Adrenal gland (tissue), 12 donors: Measurements from ENCODE around the gene CLCN5. TPM values are rescaled to one million over a fixed set of nuclear protein-coding genes. Genes with fewer than 3 reads are reported as not detected.
A peak's percentile ranks its signal among the peaks of the same experiment; 100 is the strongest.

Experiments used
- DNase-seq, 7 donors: peaks; one replicate each; pipeline ENCODE4 v3.0.0-alpha.2; 2019 to 2020
- H3K27ac ChIP-seq, 5 donors: fragments of 200-600 bp; sonication (generic) in 4 of 5; 1 replicate in 3 of 5; 2 replicates in 2 of 5; pipeline versions ENCODE4 v1.5.1 to v1.8.0; 2016 to 2020; ENCODE audit warnings: mild to moderate bottlenecking in 1 of 5
- H3K27me3 ChIP-seq: fragments of 200-600 bp; 2 replicates; pipeline ENCODE4 v1.8.0; 2021
- H3K36me3 ChIP-seq, 2 donors: fragments of 200-600 bp; replicated peaks in 1 of 2; 1 replicate in 1 of 2; 2 replicates in 1 of 2; pipeline versions ENCODE4 v1.5.1 to v1.8.0; 2018 to 2022
- H3K4me1 ChIP-seq, 2 donors: fragments of 200-600 bp; replicated peaks in 1 of 2; 1 replicate in 1 of 2; 2 replicates in 1 of 2; pipeline versions ENCODE4 v1.5.1 to v1.8.0; 2018 to 2021
- H3K4me3 ChIP-seq, 4 donors: fragments of 200-600 bp; sonication (generic) in 3 of 4; one replicate each; pipeline ENCODE4 v1.5.1; 2016 to 2018
- H3K9me3 ChIP-seq, 3 donors: fragments of 200-600 bp; sonication (generic) in 1 of 3; replicated peaks in 1 of 3; 1 replicate in 2 of 3; 2 replicates in 1 of 3; pipeline versions ENCODE4 v1.5.1 to v1.8.0; 2016 to 2021
- POLR2A ChIP-seq, 2 donors: fragments of 450-650 bp; IDR thresholded peaks; one replicate each; pipeline ENCODE4 v1.6.1; 2017; ENCODE audit warnings: antibody characterized with exemption in 2 of 2, mild to moderate bottlenecking in 2 of 2, moderate library complexity in 1 of 2
- WGBS, 4 donors: extraction: QIAGEN DNeasy Blood & Tissue Kit in 2 of 4; methylation state at CpG; one replicate each; pipeline versions ENCODE4 v1.1.5 to v1.1.7; 2013 to 2017; 5-methylcytosine and 5-hydroxymethylcytosine counted together
- intact Hi-C, 2 donors: fragments of 100-400 bp; cut with DNase I; formaldehyde crosslinking; loops; one replicate each; pipeline versions ENCODE4 v1.14.1 to v1.15.0; 2022 to 2023
- polyA plus RNA-seq, 3 donors: library from polyadenylated mRNA; stranded (reverse); fragments of 200-250 nt in 2 of 3; fragments of 350-450 nt in 1 of 3; fragmentation: Illumina TruSeq in 1 of 3; extraction: RNeasy Lipid Tissue Mini Kit (QIAGEN cat#74804) in 1 of 3; gene quantifications; one replicate each; pipeline ENCODE4 v1.2.3, GENCODE V29; 2013 to 2014
- total RNA-seq, 9 donors: library from RNA; depleted of rRNA in 4 of 9; stranded (reverse); fragments of >200 nt in 4 of 9; fragments of 120-200 nt in 1 of 9; fragmentation: NEBNext Ultra II Directional in 1 of 9; extraction: Animal tissue kit (Norgen Biotek cat#: 25700) in 1 of 9; gene quantifications; one replicate each; pipeline versions ENCODE4 v1.1.0 to v1.2.4, GENCODE V29; 2013 to 2023
- TF ChIP-seq, protein P1 (sequence below), 6 experiments: fragments of 450-650 bp in 4 of 6; fragments of 200-600 bp in 2 of 6; sonication (generic) in 1 of 6; IDR thresholded peaks; 1 replicate in 5 of 6; 2 replicates in 1 of 6; pipeline versions ENCODE4 v1.5.1 to v1.8.0; 2016 to 2021; ENCODE audit warnings: antibody characterized with exemption in 6 of 6, mild to moderate bottlenecking in 2 of 6, moderate library complexity in 1 of 6
- donor health status: healthy with polysubstance abuse.
- donor health status: Bipolar disorder and iron deficiency.
- donor health status: DM: yes; HTN: yes; CAD: no.
- donor health status: DM: no; HTN: no; CAD: no.
- donor health status: DM: no; HTN: no; CAD: no.
- donor health status: DM: yes; HTN: yes; CAD: no.

The CLCN5 gene
- total and polyA plus RNA-seq, 12 donors, result 3.3 to 17.3 (median 8.6) TPM

DNA sequence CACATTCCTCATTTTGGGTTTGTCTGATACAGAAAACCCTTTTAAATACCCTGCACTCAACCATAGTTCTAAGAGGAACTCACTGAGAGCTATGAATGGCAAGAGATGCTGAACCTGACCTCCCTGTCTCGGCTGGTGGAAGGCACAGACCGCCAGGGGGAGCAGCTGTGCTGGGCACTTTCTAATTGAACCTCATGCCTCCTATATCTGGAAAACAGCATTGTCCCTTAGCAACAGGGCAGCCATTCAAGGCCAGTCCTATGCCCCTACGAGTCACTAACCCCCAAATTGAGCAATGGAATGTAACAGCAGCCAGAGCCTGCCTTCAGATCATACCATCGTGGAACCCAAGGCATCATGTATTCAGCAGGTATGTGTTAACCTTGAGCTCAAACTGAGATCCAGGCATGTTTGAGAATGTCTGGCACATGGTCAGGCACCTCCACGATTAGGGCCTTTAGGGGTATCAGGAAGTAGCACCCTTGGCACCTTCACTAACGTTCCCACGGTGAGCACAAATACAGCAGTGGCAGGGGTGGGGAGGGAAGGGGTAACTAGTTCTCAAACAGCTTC is 38.0 kb upstream of the CLCN5 start:
- WGBS, 4 donors, result 35 to 58% (median 46%) methylated on average over 3 to 7 of the region's 7 CpGs
- intact Hi-C loops, result no loop called here
- no peak for TF ChIP-seq POLR2A (IDR thresholded peaks at IDR 0.05)
- TF ChIP-seq, protein P1, sequence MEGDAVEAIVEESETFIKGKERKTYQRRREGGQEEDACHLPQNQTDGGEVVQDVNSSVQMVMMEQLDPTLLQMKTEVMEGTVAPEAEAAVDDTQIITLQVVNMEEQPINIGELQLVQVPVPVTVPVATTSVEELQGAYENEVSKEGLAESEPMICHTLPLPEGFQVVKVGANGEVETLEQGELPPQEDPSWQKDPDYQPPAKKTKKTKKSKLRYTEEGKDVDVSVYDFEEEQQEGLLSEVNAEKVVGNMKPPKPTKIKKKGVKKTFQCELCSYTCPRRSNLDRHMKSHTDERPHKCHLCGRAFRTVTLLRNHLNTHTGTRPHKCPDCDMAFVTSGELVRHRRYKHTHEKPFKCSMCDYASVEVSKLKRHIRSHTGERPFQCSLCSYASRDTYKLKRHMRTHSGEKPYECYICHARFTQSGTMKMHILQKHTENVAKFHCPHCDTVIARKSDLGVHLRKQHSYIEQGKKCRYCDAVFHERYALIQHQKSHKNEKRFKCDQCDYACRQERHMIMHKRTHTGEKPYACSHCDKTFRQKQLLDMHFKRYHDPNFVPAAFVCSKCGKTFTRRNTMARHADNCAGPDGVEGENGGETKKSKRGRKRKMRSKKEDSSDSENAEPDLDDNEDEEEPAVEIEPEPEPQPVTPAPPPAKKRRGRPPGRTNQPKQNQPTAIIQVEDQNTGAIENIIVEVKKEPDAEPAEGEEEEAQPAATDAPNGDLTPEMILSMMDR (IDR thresholded peaks at IDR 0.05), result peak; percentile 33 to 69 (median 58)
- H3K4me1 ChIP-seq, result no peaks in the 10 kb centered on the region
- peak; percentile 46 to 76 (median 69) for DNase-seq
- H3K27me3 ChIP-seq, result peaks cover 5% of the 10 kb centered on the region
- H3K9me3 ChIP-seq, result no peaks in the 10 kb centered on the region
- no peak overlapping the region for H3K27ac ChIP-seq
- no peak overlapping the region for H3K4me3 ChIP-seq
- no peaks in the 10 kb centered on the region for H3K36me3 ChIP-seq

DNA sequence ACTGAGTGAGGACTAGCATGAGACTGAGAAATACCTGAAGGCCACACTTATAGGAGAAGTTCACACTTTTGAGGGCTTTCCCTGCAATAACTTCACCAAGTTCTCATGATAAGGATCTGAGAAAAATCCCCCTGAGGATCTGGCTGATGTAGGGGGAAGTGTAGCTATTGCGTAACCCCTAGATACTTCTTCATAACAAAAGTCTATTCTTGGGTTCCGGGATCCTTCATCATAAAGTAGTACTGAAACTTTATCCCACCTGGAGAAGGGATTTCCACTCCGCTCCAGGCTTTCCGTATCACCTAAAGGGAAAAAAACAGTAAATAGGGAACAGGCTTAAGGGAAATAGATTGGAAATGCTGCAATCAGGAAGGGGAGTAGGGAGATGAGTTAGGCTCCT is 29.9 kb upstream of the CLCN5 start:
- Histone ChIP-seq H3K4me1 (no peaks in the 10 kb centered on the region), H3K27me3 (peaks cover 2% of the 10 kb centered on the region), H3K36me3 (no peaks in the 10 kb centered on the region), H3K9me3 (no peaks in the 10 kb centered on the region), H3K4me3 (no peak overlapping the region), H3K27ac (no peak overlapping the region)
- TF ChIP-seq POLR2A (IDR thresholded peaks at IDR 0.05), result no peak
- TF ChIP-seq, protein P1 (IDR thresholded peaks at IDR 0.05), result no peak
- 66 to 82% (median 73%) methylated on average over 3 to 4 of the region's 4 CpGs for WGBS, 4 donors
- no peak for DNase-seq
- intact Hi-C loops, result no loop called here

DNA sequence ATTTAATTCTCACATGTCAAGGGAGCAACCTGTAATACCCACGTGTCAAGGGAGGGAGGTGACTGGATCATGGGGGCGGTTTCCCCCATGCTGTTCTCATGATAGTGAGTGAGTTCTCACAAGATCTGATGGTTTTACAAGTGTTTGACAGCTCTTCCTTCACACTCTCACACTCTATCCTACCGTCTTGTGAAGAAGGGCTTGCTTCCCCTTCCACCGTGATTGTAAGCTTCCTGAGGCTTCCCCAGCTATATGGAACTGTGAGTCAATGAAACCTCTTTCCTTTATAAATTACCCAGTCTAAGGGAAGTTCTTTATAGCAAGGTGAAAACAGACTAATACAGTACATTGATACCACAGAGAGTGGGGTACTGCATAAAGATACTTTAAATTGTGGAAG is 25.4 kb upstream of the CLCN5 start:
- Histone ChIP-seq H3K4me3 (no peak overlapping the region), H3K27ac (no peak overlapping the region), H3K27me3 (peaks cover 35% of the 10 kb centered on the region), H3K4me1 (no peaks in the 10 kb centered on the region), H3K36me3 (no peaks in the 10 kb centered on the region), H3K9me3 (no peaks in the 10 kb centered on the region)
- DNase-seq, result no peak
- TF ChIP-seq, protein P1 (IDR thresholded peaks at IDR 0.05), result no peak
- no peak for TF ChIP-seq POLR2A (IDR thresholded peaks at IDR 0.05)
- intact Hi-C loops, result no loop called here
- WGBS, 4 donors, result 64 to 75% (median 69%) methylated on average over 4 of the region's 4 CpGs

DNA sequence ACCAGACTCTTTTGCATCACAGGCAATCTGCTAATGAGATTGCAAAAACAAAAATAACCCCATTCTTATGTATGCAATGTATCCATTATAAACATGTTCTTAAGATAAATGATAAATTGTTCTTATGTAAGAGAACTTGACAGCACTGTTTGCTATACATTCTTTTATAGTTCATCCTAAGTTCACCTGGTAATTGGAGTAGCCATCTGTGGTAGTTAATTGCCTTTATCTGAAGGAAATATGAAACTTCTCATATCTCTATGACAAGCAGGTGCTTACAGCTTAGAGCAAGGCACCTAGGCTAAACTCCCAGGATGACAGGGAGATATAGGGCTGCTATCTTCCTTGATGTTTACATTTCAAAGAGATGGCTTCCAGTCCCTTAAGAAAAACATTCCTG is 21.3 kb upstream of the CLCN5 start:
- Histone ChIP-seq H3K36me3 (no peaks in the 10 kb centered on the region), H3K9me3 (no peaks in the 10 kb centered on the region), H3K4me1 (no peaks in the 10 kb centered on the region), H3K4me3 (no peak overlapping the region), H3K27me3 (peaks cover 39% of the 10 kb centered on the region), H3K27ac (no peak overlapping the region)
- intact Hi-C loops, result no loop called here
- no peak for TF ChIP-seq POLR2A (IDR thresholded peaks at IDR 0.05)
- TF ChIP-seq, protein P1 (IDR thresholded peaks at IDR 0.05), result no peak
- no peak for DNase-seq
